MCF 10A (cell line): Measurements from ENCODE around the gene CXCL8. TPM values are rescaled to one million over a fixed set of nuclear protein-coding genes. Genes with fewer than 3 reads are reported as not detected.

Experiments
- BruUV-seq: library from RNA; stranded (reverse); fragments of 400-500 nt; replicated peaks from 2 replicates; lab custom pipeline; 2021; lab: Mats Ljungman, UMichigan
- CTCF ChIA-PET: fragments of 300-600 bp; sonication (Branson Sonifier 250); formaldehyde crosslinking; extraction: SDS; loops from one replicate; lab custom pipeline; 2021; ENCODE audit warnings: antibody characterized with exemption, inconsistent platforms; lab: Yijun Ruan, JAX
- POLR2A ChIA-PET: fragments of 300-600, 350-650 bp; sonication (Branson Sonifier 250); formaldehyde crosslinking; extraction: SDS; loops from one replicate; lab custom pipeline; 2020; ENCODE audit warnings: antibody characterized with exemption, inconsistent platforms; lab: Yijun Ruan, JAX
- DNase-seq: peaks from one replicate; pipeline ENCODE4 v3.0.0-alpha.2; 2018; ENCODE audit not compliant: unreplicated experiment
- H3K27ac Mint-ChIP-seq: one replicate; pipeline ENCODE4 v1.8.0; 2022; ENCODE audit warnings: mild to moderate bottlenecking, low read depth, mixed read lengths; ENCODE audit not compliant: unreplicated experiment
- H3K27me3 Mint-ChIP-seq: one replicate; pipeline ENCODE4 v1.8.0; 2022; ENCODE audit warnings: mixed read lengths; ENCODE audit not compliant: insufficient read depth, unreplicated experiment
- H3K36me3 Mint-ChIP-seq: one replicate; pipeline ENCODE4 v1.8.0; 2022; ENCODE audit warnings: mild to moderate bottlenecking, moderate library complexity, mixed read lengths; ENCODE audit not compliant: insufficient read depth, unreplicated experiment
- H3K4me1 Mint-ChIP-seq: one replicate; pipeline ENCODE4 v1.8.0; 2022; ENCODE audit warnings: mixed read lengths; ENCODE audit not compliant: insufficient read depth, unreplicated experiment
- H3K4me3 Mint-ChIP-seq: one replicate; pipeline ENCODE4 v1.8.0; 2022; ENCODE audit warnings: mild to moderate bottlenecking, moderate library complexity, mixed read lengths; ENCODE audit not compliant: unreplicated experiment
- H3K9me3 Mint-ChIP-seq: one replicate; pipeline ENCODE4 v1.8.0; 2022; ENCODE audit warnings: mixed read lengths; ENCODE audit not compliant: unreplicated experiment
- intact Hi-C: fragments of 100-400 bp; cut with micrococcal nuclease; formaldehyde crosslinking; loops from 2 replicates; pipeline ENCODE4 v1.14.1; 2022
- total RNA-seq: library from RNA; stranded (reverse); gene quantifications from 2 replicates; pipeline ENCODE4 v1.2.3, GENCODE V29; 2022
- TF ChIP-seq, protein P1 (sequence below): fragments of 200-600 bp; IDR thresholded peaks from one replicate; pipeline ENCODE4 v1.8.0; 2022; ENCODE audit warnings: antibody characterized with exemption, mild to moderate bottlenecking; ENCODE audit not compliant: unreplicated experiment

The CXCL8 gene
- total RNA-seq, 1 experiment from 2014 or later: 36.2 TPM

DNA sequence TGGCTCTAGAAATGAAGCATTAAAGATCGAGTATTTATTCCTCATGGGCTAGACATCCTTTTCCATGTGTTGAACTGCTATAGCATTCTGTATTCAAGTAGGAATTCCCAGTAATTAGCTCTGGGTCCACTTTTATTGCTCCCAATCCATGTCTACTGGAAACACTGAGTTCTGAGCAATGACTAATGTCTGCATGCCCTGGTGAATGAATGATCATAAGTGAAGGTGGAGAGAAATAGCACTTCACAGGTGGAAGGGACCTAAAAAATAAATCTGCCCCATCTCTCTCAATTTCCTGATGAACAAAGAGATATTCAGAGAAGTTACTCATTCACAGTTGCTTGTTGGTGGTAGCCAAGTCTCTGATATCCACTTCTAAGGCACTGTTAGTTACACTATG is 34.6 kb upstream of the CXCL8 start:
- DNase-seq: no peak
- TF ChIP-seq, protein P1, sequence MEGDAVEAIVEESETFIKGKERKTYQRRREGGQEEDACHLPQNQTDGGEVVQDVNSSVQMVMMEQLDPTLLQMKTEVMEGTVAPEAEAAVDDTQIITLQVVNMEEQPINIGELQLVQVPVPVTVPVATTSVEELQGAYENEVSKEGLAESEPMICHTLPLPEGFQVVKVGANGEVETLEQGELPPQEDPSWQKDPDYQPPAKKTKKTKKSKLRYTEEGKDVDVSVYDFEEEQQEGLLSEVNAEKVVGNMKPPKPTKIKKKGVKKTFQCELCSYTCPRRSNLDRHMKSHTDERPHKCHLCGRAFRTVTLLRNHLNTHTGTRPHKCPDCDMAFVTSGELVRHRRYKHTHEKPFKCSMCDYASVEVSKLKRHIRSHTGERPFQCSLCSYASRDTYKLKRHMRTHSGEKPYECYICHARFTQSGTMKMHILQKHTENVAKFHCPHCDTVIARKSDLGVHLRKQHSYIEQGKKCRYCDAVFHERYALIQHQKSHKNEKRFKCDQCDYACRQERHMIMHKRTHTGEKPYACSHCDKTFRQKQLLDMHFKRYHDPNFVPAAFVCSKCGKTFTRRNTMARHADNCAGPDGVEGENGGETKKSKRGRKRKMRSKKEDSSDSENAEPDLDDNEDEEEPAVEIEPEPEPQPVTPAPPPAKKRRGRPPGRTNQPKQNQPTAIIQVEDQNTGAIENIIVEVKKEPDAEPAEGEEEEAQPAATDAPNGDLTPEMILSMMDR: no peak
- Mint-ChIP-seq H3K4me1 (peaks cover 63% of the 10 kb centered on the region), H3K4me3 (no peak overlapping the region), H3K9me3 (no peaks in the 10 kb centered on the region), H3K36me3 (no peaks in the 10 kb centered on the region), H3K27me3 (no peaks in the 10 kb centered on the region), H3K27ac (peak overlapping the region; percentile 95)
- ChIA-PET CTCF (interaction anchor here (0.7 to 1.8 kb wide), 3 partner anchors 24 to 302 kb away, joined by 3 to 6 read pairs (median 5); no protein-coding TSS in a partner anchor), POLR2A (interaction anchor here (0.9 to 1.8 kb wide), 3 partner anchors 15 to 403 kb away, joined by 3 to 6 read pairs (median 4); no protein-coding TSS in a partner anchor)
- intact Hi-C loops: no loop called here
- no TSS peak for BruUV-seq

DNA sequence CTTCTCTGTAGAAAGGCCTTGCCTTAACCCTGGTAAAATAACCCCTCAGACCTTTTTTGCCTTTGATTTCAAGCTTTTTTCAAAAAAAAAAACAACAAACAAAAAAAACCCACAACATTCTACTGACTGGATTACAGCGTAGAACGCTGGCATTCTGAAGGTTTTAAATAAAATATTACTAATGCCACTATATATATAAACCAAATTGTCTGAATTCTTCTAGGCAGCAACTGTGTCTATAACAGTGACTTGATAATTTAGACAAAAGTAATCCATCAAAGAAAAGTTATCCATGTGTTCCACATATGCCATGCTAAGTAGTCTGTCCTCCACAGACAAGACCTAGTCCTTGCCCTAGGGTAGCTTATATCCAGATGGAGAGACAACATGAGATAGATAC is 33.6 kb upstream of the CXCL8 start:
- Mint-ChIP-seq H3K27ac (no peak overlapping the region), H3K4me1 (peaks cover 57% of the 10 kb centered on the region), H3K27me3 (no peaks in the 10 kb centered on the region), H3K9me3 (peaks cover 4% of the 10 kb centered on the region), H3K36me3 (no peaks in the 10 kb centered on the region), H3K4me3 (no peak overlapping the region)
- intact Hi-C loops: no loop called here
- no peak for DNase-seq
- BruUV-seq: no TSS peak
- CTCF ChIA-PET: interaction anchor here (0.6 to 1.3 kb wide), 3 partner anchors 23 to 402 kb away, joined by 3 to 10 read pairs (median 3); partner anchors contain the start of gene CXCL8
- POLR2A ChIA-PET: interaction anchor here (0.6 to 1.8 kb wide), 3 partner anchors 14 to 35 kb away, joined by 3 to 7 read pairs (median 5); no protein-coding TSS in a partner anchor
- TF ChIP-seq, protein P1: no peak

DNA sequence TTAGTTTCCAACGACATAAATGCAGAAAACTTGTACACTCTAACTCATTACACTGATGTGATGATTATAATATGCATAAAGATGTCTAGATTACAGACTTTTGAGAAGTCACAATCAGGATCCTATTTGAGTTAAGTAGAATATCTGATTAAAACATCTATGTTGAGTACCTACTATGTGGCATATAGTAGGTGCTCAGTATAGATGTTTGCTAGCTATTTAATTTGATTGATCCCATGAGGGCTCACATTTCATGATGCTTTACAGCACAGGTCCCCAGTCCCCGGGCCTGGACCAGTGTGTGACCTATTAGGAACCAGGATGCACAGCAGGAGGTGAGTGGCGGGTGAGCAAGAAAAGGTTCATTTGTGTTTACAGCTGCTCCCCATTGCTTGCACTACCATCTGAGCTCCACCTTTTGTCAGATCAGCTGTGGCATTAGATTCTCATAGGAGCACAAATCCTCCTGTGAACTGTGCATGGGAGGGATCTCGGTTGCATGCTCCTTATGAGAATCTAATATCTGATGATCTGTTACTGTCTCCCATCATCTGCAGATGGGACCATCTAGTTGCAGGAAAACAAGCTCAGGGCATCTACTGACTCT is 33.0 kb upstream of the CXCL8 start:
- H3K9me3 Mint-ChIP-seq: peaks cover 7% of the 10 kb centered on the region
- H3K36me3 Mint-ChIP-seq: no peaks in the 10 kb centered on the region
- ChIA-PET POLR2A (interaction anchor here (0.6 to 1.8 kb wide), 9 partner anchors 14 to 158 kb away, joined by 3 to 8 read pairs (median 6); partner anchors contain the start of gene CXCL8), CTCF (interaction anchor here (0.6 to 1.3 kb wide), 8 partner anchors 9 to 402 kb away, joined by 3 to 10 read pairs (median 4); partner anchors contain the start of gene CXCL8)
- intact Hi-C loops: no loop called here
- TF ChIP-seq, protein P1: no peak
- no peak overlapping the region for H3K27ac Mint-ChIP-seq
- peak; percentile 46 for DNase-seq
- H3K27me3 Mint-ChIP-seq: no peaks in the 10 kb centered on the region
- peaks cover 62% of the 10 kb centered on the region for H3K4me1 Mint-ChIP-seq
- no TSS peak for BruUV-seq
- H3K4me3 Mint-ChIP-seq: no peak overlapping the region

DNA sequence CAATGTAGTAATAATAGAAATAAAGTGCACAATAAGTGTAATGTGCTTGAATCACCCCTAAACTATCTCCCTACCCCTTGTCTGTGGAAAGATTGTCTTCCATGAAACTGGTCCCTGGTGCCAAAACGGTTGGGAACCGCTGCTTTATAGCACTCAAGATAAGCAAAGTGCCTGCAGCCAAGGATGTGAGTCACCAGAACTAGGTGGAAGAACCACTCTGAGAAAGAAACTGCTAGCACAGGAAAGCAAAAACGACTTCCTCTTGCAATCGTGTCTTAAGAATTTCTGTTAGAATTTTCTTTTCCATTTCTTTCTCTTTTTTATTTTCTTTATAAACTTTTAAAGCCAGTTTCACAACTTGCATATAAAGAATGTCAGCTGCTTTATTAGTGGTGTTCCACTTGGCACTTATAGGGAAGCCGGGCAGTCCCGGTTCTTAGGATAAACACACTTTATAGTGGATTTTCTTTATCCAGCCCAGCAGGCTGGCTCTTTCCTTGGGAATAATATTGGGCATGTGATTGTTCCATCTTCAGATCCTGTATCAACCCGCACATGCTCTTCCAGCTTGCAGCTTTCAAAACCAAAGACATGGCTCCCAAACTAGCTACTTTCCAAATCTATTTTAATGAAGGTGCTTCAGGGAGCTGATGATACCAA is 32.3 kb upstream of the CXCL8 start:
- intact Hi-C loops: no loop called here
- no peaks in the 10 kb centered on the region for H3K27me3 Mint-ChIP-seq
- H3K27ac Mint-ChIP-seq: peak overlapping the region; percentile 0
- no peak overlapping the region for H3K4me3 Mint-ChIP-seq
- H3K9me3 Mint-ChIP-seq: peaks cover 7% of the 10 kb centered on the region
- TSS peak; percentile 35 for BruUV-seq
- H3K4me1 Mint-ChIP-seq: peaks cover 58% of the 10 kb centered on the region
- POLR2A ChIA-PET: interaction anchor here (0.6 to 1.8 kb wide), 12 partner anchors 10 to 157 kb away, joined by 3 to 8 read pairs (median 6); partner anchors contain the start of gene CXCL8
- H3K36me3 Mint-ChIP-seq: no peaks in the 10 kb centered on the region
- CTCF ChIA-PET: interaction anchor here (0.7 to 1.3 kb wide), 6 partner anchors 9 to 156 kb away, joined by 3 to 8 read pairs (median 4); no protein-coding TSS in a partner anchor
- peak; percentile 95 for DNase-seq
- TF ChIP-seq, protein P1: no peak
